Body of pancreas (tissue), 4 donors: ENCODE results near the gene AGAP1.

Experiments
- POLR2A ChIP-seq, 3 donors: fragments of 450-650 bp; IDR thresholded peaks; one replicate each; pipeline ENCODE4 v1.6.1; 2016; ENCODE audit warnings: antibody characterized with exemption in 3 of 3, mild to moderate bottlenecking in 2 of 3
- TF ChIP-seq, protein P1 (sequence below), 7 experiments: fragments of 450-650 bp in 4 of 7; fragments of 200-600 bp in 3 of 7; sonication (generic) in 3 of 7; IDR thresholded peaks; one replicate each; pipeline ENCODE4 v1.5.1; 2016 to 2019; ENCODE audit warnings: antibody characterized with exemption in 7 of 7

GRCh38 chr2:235733761-235734160 lies 239.9 kb downstream of the AGAP1 start:
- TF ChIP-seq, protein P1, sequence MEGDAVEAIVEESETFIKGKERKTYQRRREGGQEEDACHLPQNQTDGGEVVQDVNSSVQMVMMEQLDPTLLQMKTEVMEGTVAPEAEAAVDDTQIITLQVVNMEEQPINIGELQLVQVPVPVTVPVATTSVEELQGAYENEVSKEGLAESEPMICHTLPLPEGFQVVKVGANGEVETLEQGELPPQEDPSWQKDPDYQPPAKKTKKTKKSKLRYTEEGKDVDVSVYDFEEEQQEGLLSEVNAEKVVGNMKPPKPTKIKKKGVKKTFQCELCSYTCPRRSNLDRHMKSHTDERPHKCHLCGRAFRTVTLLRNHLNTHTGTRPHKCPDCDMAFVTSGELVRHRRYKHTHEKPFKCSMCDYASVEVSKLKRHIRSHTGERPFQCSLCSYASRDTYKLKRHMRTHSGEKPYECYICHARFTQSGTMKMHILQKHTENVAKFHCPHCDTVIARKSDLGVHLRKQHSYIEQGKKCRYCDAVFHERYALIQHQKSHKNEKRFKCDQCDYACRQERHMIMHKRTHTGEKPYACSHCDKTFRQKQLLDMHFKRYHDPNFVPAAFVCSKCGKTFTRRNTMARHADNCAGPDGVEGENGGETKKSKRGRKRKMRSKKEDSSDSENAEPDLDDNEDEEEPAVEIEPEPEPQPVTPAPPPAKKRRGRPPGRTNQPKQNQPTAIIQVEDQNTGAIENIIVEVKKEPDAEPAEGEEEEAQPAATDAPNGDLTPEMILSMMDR (IDR thresholded peaks at IDR 0.05): no peak
- TF ChIP-seq POLR2A (IDR thresholded peaks at IDR 0.05): no peak
